C4-2B (cell line): Measurements from ENCODE around the gene GKN2.

Experiments
- CTCF ChIP-seq: fragments of 450-650 bp; conservative IDR thresholded peaks from 2 replicates; pipeline ENCODE4 v1.5.1; 2017; ENCODE audit warnings: mild to moderate bottlenecking
- ZFX ChIP-seq: fragments of 450-650 bp; IDR thresholded peaks from 2 replicates; pipeline ENCODE4 v1.6.1; 2017

DNA sequence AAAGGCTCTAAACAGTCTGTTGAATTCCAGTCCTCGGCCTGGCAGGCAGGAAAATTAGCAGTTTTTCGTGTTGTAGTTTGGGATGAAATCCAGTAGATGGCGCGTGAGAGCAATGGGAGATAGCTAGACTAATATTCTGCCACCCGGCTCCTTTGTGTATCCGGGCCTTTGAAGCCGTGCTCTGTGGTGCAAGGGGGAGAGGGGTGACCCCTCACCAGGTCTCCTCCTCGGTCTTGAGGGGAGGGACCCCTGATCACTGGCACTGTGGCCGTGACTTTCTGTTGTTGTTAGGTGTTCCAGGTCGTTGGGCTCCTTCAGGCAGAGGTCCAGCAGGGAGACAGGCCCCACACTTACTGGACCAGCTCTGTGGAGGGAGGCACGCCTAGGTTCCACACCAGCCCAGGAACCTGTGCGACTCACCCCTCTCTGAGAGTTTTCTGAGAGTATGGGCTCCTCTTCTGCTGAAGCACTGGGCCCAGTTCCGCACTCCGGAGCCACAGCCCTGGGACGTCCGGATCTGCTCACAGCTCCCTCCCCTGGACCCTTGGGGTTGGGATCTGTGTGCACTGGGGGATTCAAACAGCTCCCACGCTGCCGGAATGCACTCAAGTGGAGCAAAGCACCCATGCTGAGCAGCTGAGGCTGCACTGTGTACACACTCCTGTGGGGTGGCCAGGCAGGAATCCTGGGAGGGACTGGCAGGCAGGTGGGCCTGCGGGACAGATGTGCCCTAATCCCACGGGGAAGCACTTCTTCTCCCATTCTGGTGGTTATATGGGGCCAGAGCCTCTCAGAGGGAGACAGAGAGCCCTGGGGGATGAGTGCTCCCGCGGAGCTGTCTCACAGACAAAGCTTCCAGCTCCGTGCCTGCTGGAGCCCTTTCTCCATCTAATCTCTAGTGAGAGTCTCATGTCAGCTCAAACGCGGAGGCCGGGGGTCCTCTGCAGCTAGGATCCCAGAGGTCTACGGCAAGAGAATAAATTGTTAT is 8.8 kb downstream of the GKN2 start:
- TF ChIP-seq CTCF (peak; percentile 81), ZFX (no peak)
